Inflammatory macrophage (primary cell): ENCODE data around the gene SAMD4B.
A peak's percentile ranks its signal among the peaks of the same experiment; 100 is the strongest.
"Not testable (repeated sequence)": the region's sequence is repeated elsewhere in the genome, so short reads cannot be mapped to it uniquely, and the experiment has no call there.

Source experiments
- DNase-seq, 2 donors: peaks; one replicate each; pipeline ENCODE4 v3.0.0-alpha.2; 2020 to 2022
- total RNA-seq, 18 experiments: gene quantifications; one replicate each; lab custom pipeline; 2026; ENCODE audit warnings: mixed read lengths in 6 of 18, inconsistent platforms in 2 of 18; lab: John Stamatoyannopoulos, UW

SAMD4B gene
- total RNA-seq = 8.0 to 50.3 (median 19.6) reads per million in 18 experiments

DNA sequence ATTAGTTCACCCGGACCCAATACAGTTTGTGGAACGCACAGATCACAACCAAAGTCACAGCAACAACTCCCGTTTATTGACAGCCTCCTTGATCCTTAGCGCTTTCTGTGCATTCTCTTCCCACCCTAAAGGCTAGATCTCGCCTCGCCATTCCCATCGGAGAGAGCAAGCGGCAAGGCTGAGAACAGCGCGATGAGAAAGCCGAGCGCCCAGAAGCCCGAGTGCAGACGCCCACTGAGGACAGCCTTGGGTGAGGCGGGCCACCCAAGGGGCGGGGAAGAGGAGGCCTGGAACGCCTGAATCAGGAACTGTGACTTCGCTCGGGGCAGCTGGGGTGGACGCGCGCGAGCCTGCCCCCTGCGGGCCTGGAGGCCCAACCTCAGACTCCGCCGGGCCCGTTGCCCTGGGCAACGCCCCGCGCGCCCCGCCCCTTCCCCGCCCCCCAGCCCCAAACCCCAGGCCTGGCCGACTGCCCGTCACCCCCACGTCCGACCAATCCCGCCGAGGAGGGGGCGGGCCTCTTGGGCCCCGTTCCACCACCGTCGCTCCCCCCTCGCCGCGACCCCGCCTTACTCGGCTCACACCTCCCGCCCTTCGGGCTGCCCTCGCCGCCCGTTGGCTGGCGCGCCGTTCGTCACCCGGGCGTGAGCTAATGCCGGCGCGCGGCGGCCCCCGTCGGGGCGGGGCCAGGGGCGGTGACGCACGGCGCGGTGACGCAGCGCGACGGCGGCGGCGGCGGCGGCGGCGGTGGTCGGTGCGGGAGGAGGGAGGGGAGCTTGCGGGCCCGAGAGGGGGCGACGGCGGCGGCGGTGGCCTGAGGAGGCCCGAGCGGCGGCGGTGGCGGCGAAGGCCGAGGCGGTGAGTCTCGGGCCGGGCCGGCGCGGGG lies at the start of gene SAMD4B:
Gene SAMD4B, plus strand, starts transcription at position 703 of the 886 bp plus-strand sequence. CDS start 14,473 bp downstream, outside the sequence.
- DNase-seq = peak; percentile 98 to 99

GRCh38 chr19:39293394-39293793 lies 48.8 kb upstream of the SAMD4B start:
- DNase-seq = no peak

- no peak for DNase-seq
Measured at GRCh38 chr19:39296055-39296645, 46.1 kb upstream of the SAMD4B start, which contains the start of gene IFNL1. Gene IFNL1, plus strand, starts transcription at chr19:39296407. Its CDS starts 15 bp downstream, at chr19:39296422.

DNA sequence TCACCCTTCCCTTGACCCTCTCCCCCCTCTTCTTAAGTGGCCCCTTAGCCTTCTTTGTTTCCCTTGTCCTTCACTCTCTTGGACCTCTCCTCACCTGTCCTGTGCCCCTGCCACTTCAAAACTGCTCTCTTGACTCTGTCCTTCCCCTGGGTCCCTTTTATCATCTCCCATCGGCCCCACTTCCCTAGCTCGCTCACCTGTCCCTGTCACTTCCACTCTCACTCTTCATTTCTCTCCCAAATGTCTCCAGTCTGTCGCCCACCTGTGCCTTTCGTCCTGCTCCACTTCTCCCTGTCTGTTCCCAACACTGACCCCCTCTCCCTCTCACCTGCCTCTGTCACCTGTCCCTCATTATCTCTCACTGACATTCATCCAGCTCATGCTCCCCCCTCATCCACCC lies 45.3 kb upstream of the SAMD4B start:
- DNase-seq = no peak

DNA sequence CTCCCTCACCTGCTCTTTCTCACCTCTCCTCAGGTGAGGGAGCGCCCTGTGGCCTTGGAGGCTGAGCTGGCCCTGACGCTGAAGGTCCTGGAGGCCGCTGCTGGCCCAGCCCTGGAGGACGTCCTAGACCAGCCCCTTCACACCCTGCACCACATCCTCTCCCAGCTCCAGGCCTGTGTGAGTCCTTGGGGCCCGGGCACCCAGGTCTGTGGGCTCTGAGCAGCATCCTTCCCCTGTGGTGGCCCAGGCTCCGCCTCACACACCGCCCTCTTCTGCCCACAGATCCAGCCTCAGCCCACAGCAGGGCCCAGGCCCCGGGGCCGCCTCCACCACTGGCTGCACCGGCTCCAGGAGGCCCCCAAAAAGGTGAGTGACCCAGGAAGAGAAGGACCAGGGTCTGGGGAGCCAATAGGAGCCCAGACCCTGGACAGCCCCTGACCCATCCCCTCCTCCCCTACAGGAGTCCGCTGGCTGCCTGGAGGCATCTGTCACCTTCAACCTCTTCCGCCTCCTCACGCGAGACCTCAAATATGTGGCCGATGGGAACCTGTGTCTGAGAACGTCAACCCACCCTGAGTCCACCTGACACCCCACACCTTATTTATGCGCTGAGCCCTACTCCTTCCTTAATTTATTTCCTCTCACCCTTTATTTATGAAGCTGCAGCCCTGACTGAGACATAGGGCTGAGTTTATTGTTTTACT lies 44.1 kb upstream of the SAMD4B start:
- DNase-seq = no peak

DNA sequence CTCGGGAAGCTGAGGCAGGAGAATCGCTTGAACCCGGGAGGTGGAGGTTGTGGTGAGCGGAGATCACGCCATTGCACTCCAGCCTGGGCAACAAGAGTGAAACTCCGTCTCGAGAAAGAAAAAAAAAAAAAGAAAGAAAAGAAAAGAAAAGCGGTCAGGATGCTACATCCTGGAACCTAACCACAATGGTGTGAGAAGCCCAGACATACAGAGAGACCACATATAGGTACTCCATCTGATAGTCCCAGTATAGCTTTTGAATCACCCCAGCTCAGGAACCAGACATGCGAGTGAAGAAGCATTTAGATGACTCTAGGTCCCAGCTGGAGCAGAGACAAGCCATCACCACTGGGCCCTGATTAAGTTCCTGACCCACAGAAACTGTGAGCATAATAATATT lies 42.8 kb upstream of the SAMD4B start:
- DNase-seq = no peak

GRCh38 chr19:39299832-39300231 lies 42.4 kb upstream of the SAMD4B start:
- no peak for DNase-seq

DNA sequence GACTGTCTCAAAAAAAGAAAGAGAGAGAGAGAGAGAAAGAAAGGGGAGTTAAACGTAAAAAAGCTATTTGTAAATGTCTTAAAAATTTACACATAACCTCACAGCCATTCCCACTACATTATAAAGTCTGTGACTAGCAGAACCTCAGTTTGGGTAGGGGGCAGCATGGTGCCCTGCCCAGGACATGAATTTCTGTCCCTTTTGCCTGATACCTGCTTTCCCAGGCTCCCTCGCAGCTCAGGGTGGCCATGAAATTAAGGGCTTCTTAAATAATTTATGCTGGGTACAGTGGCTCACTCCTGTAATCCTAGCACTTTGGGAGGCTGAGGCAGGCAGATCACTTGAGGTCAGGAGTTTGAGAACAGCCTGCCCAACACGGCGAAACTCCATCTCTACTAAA lies 41.2 kb upstream of the SAMD4B start:
- DNase-seq = no peak

DNA sequence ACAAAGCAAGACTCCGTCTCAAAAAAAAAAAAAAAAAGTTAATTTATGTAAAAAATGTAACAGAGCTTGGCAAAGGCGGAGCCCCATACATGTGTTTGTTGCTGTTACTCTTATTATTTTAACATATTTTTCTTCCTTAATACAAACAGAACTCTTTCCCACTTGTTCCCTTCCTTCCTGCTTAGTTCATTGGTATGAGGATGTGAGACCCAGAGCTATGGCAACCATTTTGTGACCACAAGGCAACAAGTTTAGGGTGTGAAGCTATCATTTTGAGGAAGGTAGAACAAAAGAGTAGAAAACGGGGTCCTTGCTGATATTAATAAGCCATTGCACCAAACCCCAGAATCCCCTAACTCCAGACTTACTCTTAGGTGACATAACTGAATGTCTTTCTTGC lies 40.7 kb upstream of the SAMD4B start:
- DNase-seq = no peak

DNA sequence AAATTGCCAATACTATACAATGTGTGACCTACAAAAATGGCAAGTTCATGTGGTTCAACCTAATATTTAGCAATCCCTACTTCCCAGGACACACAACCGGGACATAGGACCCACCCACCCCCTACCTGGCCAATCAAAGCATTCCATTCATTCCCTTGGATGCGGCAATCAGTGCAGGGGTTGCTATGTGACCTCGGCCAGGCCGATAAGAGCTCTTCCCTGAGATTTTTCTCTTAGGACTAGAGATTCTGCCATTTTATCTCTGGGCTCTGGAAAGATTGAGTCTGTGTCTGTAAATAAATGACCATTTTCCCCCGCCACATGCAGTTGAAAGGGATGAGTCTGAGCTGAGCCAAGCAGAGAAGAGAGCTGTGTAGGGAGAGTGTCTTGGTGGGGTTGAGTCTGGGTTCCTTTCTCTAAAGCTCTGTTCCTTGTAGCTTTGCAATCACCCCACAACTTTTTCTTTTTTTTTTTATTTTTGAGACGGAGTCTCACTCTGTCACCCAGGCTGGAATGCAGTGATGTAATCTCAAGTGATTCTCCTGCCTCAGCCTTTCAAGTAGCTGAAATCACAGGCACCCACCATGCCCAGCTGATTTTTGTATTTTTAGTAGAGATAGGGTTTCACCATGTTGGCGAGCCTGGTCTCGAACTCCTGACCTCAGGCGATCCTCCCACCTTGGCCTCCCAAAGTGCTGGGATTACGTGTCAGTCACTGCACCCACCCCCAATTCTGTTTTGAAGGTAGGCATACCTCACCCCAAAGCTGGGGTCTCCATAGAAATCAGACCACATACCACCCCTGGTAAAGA lies 38.6 kb upstream of the SAMD4B start:
- DNase-seq = no peak

DNA sequence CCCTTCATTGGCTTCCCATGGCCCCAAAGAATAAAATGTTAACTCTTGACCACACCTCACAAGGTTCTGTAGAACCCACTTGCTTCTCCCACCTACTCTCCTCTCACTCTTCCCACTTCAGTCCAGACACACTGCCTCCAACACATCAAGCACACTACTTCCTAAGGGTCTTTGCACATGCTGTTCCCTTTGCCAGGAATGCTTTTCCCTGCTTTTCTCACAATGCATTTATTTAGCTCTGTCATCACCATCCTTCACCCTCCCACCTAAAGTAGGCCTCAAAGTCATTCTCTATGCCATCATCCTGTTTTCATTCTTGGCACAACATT lies 38.1 kb upstream of the SAMD4B start:
- no peak for DNase-seq

- no peak for DNase-seq
Measured at GRCh38 chr19:39304701-39305571, 37.3 kb upstream of the SAMD4B start.

DNA sequence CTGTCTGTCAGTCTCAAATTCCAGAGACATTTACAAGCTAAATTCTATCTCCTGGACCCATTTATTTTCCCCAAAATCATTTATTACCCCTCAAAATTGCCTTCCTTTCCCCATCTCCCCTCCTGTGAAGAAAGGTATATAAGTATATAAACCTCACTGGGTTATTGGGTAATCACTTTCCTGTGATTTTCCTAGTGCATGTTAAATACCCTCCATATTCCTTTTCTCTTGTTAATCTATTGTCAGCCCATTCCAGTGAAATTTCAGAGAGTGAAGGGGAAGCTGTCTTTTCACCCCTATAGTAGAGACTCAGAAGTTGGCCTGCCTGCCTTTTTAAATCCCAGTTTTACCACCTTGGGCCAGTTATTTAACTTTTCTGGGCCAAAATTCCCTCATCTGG lies 36.1 kb upstream of the SAMD4B start:
- DNase-seq = no peak

DNA sequence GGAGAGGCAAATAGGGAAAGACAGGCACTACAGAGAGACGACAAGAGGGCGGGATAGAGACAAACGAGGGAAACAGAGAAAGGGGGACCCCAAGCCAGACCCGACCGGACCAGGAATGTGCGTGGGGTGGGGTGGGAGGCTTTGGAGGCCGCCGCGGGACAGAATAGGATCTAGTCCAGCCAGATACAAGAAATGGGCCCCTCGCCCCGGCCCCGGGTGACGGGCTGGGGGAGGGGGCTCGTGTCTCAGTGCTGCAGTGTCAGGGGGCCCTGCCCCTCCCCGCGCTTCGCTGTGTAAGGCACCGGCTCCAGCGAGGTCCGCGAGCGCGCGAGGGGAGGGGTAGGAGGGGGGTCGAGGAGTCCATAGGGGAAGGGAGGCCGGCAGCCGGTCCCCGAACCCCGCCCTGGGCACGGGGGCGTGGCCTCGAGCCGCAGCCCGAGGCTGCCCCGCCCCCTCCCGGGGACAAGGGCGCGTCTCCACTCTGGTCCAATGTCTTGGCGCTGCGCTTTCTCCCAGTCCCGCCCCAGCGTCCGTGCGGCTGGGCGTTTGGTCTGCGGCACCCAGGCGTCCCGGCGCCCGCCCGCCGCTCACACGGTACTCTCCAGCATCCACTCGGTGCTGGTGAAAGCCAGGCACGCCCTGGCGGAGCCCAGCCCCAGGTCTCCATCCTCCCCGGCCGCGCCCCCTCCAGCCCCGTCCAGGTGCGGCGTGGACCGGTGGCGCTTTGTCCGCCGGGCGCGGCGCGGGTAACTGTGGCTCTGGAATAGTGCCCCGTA lies 35.0 kb upstream of the SAMD4B start:
- DNase-seq = no peak

GRCh38 chr19:39307822-39308530 lies 34.2 kb upstream of the SAMD4B start:
- DNase-seq = no peak

GRCh38 chr19:39308531-39309304 lies 33.5 kb upstream of the SAMD4B start:
- no peak for DNase-seq

DNA sequence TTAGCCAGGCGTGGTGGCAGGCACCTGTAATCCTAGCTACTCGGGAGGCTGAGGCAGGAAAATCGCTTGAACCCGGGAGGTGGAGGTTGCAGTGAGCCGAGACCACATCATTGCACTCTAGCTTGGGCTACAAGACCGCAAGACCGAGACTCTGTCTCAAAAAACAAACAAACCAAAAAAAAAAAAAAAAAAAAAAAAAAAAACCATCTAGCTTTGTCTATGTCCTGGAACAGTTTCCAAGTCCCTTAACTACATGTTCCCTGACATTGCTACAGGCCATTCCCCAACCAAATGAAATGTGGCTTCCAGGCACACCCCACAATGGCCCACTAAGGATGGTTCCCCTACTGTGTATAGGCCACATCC lies 32.9 kb upstream of the SAMD4B start:
- DNase-seq = not testable (repeated sequence)

DNA sequence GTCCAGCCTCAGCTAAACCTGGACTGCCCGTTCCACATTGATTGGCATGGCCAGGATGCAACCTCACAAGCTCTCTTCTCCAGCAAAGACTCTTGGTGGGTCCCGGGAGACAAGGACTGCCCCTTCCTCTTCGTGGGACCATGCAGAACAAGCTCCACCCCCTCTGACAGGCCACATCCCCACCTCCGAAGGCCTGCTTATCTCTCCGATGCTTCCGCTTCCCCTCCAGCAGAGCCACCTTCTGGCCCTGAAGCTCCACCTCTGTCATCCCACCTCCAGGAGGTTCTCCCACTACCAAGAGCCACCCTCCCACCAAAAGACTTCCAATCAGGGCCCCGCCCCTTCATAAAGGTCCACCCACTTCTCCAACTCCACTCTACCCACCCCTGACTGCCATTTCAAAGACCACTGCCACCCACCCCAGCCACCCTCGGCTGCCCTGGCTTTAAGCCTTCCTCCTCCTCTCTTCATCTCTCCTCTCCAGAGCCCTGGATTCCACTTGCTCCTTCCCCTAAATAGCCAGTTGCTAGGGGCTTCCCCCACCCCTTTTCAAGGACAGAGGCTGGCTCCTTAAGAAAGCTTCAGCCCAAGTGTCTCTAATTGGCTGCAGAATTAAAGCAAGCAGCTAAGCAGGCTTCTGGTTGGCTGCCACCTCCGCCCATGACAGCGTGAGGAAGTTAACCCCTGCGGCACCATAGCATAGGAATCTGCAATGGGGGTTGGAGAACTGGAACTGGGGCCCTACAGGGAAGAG lies 31.5 kb upstream of the SAMD4B start:
- peak in 1 of 2 donors; percentile 19 for DNase-seq
